A549 treated with Mapracorat at 1 μM for 4 hours (cell line): ENCODE measurements around the gene FHIP1A. TPM values are rescaled to one million over a fixed set of nuclear protein-coding genes. Genes with fewer than 3 reads are reported as not detected.

Experiments
- total RNA-seq: library from RNA; stranded (reverse); fragments of 200-300 nt; extraction: Qiagen RNA extraction; gene quantifications from 5 replicates; pipeline ENCODE4 v1.2.3, GENCODE V29; 2022

Gene FHIP1A
- 0.07 to 0.84 TPM (median 0.13 TPM) in 5 replicates for total RNA-seq

GRCh38 chr4:151408630-151409469, at the start of gene FHIP1A:
TSS of gene FHIP1A (plus strand) at chr4:151409176. CDS start at chr4:151566260, 157,084 bp downstream.

Other genes starting within 250 kb of the FHIP1A start
- not detected in 5 replicates for gene PRSS48, start 132.0 kb upstream of the FHIP1A start, total RNA-seq
- 20.1 to 25.8 TPM (median 22.3 TPM) in 5 replicates for gene SH3D19, start 83.6 kb upstream of the FHIP1A start, total RNA-seq